ENCODE measurements around the gene CHKB.
"Not testable (repeated sequence)": the region's sequence is repeated elsewhere in the genome, so short reads cannot be mapped to it uniquely, and the experiment has no call there.

CHKB gene, protein sequence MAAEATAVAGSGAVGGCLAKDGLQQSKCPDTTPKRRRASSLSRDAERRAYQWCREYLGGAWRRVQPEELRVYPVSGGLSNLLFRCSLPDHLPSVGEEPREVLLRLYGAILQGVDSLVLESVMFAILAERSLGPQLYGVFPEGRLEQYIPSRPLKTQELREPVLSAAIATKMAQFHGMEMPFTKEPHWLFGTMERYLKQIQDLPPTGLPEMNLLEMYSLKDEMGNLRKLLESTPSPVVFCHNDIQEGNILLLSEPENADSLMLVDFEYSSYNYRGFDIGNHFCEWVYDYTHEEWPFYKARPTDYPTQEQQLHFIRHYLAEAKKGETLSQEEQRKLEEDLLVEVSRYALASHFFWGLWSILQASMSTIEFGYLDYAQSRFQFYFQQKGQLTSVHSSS

DNA sequence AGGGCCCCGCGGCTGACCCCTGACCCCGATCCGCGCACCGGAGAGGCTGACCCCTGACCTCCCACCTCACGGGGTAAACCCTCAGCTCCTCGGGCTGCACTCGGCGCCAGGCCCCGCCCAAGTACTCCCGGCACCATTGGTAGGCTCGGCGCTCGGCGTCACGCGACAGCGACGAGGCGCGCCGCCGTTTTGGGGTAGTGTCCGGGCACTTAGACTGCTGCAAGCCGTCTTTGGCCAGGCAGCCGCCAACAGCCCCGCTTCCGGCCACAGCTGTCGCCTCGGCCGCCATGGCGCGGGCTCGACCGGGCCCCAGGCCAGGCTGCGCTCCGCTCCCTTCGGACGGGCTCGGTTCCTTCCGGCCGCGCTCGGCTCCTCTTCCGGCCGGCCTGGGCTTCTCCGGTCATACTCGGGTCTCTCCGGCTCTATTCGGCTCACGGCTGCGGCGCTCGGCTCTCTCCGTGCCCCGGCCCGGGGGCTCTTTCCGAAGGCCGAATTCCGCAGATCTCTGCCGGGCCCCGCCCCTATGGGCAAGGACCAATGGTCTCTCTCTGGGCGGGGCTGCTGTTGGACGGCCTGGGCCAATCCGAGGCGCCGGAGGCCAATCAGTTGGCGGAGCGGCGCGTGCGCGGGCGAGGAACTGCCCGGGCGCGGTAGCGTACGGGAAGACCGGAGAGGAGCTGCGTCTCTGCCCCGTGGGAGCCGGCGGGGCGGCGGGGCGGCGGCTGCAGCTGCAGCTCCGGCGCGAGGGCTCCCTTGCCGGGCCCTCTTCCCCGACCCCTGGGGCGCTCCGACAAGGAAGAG, at the start of gene CHKB:
Gene CHKB (minus strand): TSS at position 357 of the 801 bp plus-strand sequence. CDS start 68 bp downstream, at position 289.
- DNase-seq (ENCODE audit: low read depth) = peak; percentile 88

DNA sequence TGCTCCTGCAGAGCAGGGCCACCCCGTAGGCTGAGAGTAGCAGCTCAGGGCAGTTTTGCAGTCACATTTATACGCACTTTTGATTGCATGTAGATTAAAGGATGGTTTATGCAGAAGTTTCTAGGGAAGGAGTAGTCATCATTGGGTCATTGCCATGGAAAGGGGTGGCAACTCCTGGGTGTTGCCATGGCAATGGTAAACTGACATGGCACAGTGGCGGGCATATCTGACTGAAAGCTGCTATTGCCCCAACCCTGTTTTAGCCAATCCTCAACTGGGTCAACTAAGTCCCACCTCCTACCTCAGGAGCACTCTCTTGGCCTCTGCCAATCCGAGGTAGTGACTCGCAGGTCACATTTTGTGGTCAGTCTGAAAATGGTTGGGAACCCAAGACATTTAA, 47.7 kb upstream of the CHKB start:
- no peak for DNase-seq (ENCODE audit: low read depth)

DNA sequence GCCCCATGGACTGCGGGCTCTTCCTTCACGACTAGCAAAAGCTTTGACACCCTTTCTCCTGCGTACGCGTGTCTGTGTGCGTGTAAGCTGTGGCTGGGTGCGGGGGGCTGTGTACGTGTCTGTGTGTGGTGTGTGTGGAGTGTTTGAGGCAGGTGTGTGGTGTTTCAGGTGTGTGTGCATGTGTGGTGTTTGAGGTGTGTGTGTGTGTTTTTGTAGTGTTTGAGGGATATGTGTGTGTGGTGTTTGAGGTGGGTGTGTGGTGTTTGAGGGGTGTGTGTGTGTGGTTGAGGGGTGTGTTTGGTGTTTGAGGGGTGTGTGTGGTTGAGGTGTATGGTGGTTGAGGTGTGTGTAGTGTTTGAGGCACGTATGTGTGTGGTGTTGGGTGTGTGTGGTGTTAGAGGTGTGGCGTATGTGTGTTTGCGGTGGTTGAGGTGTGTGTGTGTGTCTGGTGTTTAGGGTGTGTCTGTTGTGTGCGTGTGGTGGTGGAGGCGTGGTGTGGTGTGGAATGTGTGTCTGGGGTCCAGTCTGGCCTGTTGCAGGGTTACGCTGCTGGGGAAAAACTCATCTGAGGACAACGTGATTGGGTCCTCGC, 46.0 kb upstream of the CHKB start:
- no peak for DNase-seq (ENCODE audit: low read depth)

DNA sequence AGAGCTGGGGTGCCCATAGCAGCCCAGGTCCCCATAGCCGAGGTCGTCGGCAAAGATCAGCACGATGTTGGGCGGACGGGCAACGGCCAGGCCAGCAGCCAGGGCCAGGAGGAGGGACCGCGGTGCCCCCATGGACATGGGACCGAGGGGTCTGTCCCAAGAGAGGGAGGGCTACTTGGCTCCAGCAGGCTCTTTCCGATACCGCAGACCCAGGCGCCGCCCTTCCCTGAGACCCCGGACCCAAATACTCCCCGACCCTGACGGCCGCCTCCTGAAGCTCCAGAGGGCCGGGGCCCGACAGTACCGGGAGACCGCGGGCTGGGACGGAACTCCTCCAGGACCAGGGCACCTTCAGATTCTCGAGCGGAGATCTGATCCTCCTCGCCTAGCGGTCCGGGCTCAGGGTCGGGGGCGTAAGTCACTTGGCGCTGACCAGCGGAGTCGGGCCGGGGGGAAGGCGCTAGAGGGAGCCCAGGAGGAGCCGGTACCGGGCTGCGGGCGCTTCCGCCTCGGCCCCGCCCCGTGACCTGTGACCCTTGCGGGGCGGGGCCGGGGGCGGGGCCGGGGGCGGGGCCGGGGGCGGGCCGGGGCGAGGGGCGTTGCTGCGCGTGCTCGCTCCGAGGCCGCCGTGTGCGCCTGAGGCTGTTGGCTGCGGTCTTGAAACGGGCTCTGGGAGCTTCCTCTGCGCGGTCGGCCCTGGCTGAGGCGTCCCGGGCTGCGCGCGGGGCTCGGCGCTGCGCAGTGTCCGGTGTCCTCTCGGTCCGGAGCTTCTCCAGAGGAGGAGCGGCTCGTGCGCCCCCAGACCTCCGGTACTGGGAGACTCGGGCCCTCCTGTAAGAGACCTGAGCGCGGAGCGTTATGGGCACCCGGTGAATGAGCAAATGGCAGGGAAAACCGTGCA, 45.2 kb upstream of the CHKB start, which contains the start of gene ARSA:
Gene ARSA (minus strand): TSS at position 511 of the 901 bp plus-strand sequence. CDS start 373 bp downstream, at position 138.
- peak; percentile 54 for DNase-seq (ENCODE audit: low read depth)

DNA sequence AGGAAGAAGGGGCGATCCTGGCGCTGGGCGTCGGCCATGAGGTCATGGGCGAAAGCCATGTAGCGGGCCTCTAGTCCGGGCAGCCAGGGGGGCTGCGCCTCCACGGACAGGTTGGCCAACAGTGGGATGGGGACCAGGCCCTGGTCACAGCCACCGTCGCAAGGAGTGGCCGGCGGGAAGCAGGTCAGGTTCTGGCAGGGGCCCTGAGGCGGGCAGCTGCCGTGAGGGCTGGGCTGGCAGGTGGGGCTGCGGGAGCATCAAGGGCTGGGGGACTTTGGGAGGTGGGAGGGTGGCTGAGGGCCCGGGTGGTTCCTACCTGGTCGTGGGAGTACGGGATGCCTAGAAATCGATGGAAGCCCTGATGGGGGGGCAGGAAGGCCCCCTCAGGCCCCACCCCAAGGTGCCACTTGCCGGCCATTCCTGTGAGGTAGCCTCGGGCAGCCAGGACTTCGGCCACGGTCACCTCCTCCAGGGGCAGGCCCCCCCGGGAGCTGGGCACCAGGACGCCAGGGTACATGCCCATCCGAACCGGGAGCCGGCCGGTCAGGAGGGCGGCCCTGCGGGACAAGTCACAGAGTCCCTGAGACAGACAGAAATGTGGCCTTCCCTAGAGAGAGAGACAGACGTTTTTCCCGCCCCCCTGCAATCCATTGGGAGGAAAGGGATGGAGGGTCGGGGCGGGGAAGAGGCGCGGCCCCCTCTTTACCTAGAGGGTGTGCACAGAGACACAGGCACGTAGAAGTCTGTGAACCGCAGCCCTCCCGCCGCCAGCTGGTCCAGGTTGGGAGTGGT, 44.4 kb upstream of the CHKB start:
- DNase-seq (ENCODE audit: low read depth) = no peak

DNA sequence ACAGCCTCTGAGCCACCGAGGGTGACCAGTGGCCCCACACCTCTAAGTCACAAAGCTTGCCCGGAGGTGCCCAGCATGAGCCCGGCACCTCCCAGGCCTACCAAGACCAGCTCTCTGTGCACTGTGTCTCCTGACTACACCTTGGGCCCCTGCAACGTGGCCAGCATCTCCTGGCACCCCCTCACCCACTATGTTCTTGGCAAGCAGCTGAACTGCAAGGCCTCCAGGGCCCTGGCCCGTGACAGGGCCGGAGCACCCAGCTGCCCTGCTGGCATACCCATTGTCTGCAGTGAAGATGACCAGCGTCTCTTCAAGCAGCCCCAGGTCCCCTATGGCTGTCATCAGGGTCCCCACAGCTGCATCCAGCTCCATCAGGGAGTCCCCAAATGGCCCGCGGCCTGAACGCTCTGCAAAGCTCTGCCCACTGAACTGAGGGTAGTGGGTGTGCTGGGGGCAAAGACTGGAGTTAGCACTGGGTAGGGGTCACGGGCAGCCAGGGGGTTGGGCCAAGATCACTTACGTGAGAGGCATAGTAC, 43.7 kb upstream of the CHKB start:
- DNase-seq (ENCODE audit: low read depth) = no peak

DNA sequence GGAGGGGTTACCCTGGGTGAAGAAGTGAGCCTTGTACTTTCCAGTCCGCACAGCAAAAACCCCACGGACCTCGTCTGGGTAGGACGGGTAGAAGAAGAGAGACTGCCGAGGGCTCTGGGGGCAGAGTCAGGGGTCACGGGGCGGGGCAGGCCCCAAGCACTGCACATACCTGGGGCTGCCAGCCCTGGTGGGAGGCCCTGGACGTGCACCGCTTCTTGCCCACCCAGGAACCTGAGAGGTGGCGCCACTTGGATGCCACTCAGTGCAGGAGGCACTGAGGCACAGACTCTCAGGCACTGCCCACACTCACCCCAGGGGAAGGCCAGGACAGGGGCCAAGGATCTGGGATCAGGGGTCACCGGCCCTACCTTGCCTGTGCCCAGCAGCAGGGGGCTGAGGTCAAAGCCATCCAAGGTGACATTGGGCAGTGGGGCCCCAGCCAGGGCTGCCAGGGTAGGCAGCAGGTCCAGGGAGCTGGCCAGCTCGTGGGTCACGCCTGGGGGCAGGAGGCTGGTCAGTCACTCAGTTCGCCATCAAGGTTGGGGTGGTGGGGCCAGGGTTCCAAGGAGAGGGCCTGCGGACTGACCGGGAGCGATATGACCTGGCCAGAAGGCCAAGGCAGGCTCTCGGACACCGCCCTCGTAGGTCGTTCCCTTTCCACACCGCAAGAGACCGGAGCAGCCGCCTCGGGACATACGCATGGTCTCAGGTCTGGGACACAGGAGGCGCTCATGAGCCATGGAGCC, 43.1 kb upstream of the CHKB start:
- no peak for DNase-seq (ENCODE audit: low read depth)

DNA sequence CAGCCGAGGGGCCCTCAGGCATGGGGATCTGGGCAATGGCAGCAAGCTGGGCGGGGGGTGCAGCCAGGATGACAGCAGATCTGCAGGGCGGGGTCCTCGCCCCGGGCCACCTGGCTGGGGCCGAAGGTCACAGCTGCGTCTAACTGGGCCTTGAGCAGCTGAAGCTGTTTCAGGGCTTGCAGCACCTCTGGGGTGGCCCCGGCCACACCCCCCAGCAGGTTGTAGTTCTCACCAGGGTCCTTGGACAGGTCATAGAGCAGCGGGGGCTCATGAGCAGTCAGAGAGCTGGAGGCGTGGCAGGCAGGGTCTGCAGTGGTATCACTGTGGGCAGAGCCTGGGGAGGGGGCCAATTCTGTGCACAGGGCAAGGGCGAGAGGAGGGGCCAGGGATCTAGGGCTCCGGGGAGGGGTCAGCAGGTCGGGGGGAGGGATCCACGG, 42.5 kb upstream of the CHKB start:
- no peak for DNase-seq (ENCODE audit: low read depth)

DNA sequence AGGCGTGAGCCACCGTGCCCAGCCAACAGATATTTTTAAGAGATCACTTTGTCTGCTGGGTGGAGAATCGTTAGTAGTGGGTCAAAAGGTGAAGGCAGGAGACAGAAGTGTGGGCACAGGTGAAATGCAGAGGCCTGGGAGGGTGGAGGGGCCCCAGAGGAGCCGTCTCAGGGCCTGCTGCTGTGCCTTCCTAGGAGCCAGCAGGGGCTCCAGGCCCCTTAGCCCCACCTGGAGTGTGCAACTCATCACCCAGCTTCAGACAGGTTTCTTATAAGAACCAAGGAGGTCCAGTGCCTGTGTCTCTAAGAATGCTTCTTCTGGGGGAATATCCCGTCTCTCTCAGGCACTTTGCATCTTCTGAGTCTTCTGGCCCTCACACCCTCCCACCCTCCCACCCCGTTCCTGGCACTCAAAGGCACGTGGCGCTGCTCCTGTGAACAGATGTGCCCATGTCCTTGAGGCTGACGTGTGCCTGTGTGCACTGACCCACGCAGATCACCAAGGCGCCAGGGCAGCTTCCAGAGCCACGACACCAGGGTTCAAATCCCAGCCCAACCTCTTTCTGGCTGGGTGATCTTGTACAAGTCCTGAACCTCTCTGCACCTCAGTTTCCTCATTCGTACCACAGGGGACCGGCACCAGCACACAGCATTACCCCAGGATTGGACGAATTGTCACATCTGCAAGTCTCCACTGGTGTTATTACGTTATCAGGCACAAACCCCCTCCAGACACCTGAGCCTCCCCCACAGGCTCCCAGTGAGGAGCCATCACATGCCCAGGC, 41.9 kb upstream of the CHKB start:
- DNase-seq (ENCODE audit: low read depth) = no peak

DNA sequence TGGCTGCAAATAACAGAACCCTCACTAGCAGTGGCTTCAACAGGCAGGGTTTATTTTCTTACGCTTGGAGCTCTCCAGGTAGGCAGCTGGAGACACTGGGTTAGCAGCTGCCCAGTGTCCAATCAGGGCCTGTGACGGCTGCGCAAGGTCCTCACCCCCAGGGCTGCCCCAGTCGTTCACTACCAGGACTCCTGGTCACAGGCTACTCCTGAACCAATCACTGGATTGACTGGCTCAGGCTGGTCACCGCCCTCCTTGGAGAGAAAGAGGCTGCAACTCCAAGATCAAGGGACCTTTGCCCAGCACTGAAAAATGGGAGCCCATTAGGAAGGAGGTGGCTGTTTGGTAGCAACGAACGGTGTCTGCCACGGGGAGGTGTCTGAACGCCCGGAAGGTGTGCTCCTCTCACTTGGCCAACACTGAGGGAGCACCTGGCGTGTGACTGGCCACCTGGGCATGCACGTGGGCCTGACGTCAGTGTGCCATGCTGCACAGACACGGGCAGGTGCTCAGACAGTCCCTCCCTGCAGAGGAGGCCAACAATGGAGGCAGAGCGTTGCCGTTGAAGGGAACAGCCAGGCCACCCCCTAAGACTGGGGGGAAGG, 40.2 kb upstream of the CHKB start:
- DNase-seq (ENCODE audit: low read depth) = no peak

DNA sequence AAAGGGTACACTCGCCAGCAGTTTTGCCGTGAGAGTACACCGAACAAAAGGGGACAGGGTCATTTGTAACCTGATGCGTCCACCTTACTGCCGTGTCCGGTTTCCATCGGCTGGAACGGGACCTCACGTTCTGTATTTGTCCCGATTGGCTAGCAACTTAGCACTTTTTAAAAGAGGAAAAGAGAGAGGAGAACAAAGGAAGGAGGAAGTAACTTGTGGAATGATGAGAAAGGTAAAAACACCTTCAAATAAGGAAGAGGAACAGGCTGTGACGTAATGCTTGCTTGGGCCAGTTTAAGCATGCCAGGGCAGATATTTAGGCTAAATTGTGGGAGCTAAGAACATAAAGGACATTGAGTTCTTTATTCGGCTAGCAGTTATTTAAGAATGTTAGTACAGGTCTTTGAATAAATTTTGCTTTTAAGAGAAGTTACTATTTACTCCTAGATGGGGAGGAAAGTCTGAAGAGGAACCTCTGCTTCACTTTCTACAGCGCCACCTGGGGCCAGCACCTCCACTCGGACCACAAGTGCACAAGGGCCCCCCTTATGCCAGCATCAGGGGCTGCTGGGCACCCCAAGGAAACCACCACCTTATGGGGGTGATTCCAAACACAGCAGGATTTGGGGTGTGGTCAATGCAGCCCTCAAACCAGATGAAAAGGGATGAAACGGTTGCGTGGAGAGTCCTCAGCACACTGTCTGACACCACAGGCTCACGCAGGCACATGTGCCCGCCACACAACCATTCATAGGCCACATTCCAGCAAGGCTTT, 39.5 kb upstream of the CHKB start:
- no peak for DNase-seq (ENCODE audit: low read depth)

DNA sequence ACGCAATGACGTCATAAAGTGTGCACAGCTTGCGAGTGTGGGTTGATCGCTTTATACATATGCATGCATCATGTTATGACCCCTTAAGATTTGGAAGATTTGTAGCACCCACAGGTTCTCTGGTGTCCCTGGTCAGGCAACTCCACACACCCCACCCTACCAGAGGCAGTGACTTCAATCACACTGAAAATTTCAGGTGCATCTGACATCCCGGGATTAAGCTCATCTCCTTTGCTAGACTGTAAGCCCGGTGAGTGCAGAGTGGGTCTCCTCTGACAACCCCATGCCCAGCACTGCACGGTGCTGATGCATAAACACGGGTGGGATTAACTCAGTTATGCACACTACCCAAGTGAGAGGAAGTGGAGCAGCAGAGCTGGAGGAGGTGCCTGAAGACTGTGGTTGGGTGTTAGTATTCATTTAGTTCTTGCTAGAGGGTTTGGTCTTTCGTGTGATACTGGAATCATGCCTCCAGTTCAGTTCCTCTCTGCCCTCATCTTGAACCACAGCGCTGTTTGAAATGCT, 38.8 kb upstream of the CHKB start:
- no peak for DNase-seq (ENCODE audit: low read depth)

DNA sequence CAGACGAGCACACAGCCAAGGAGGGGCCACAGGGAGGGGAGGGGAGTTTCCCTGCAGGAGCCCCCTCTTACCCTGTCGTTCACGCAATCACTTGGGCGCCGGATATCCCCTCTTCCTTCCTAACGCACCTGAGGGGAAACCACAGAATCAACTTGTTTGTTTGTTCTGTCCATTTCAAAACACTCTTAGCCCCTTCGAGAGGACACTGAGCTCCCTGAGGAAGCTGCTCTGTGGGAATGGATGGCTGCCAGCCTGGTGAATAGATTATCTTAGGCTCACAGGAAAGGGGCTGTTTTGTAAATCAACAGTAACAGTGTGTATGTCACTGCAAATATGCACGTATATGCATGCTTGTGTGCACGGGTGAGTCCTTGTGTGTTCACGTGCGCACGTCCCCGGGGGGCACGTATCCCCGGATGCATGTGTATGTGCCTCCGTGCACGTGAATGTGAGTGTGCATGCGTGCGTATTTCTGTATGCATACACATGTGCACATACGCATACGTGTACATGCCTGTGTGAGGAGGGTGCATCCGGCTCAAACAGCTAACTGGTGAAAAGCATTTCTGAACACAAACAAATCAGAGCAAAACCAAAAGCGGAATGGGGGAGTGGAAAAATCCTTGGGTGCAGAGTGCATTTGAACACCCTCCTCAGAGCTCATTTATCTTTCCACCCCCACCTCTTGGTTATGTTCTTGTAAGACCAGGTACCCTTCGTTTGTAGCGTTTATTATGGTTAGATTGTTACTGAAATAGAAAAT, 38.1 kb upstream of the CHKB start:
- DNase-seq (ENCODE audit: low read depth) = no peak

DNA sequence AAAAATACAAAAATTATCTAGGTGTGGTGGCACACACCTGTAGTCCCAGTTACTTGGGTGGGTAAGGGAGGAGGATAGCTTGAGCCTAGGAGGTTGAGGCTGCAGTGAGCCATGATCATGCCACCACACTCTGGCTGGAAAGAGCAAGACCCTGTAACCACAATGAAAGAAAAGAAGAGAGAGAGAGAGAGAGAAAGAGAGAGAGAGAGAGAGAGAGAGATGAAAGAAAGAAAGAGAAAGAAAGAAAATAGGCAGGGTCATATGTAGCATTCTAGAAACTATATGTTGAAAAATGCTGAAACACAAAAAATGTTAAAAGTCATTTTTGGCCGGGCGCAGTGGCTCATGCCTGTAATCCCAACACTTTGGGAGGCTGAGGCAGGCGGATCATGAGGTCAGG, 31.6 kb upstream of the CHKB start:
- DNase-seq (ENCODE audit: low read depth) = not testable (repeated sequence)

DNA sequence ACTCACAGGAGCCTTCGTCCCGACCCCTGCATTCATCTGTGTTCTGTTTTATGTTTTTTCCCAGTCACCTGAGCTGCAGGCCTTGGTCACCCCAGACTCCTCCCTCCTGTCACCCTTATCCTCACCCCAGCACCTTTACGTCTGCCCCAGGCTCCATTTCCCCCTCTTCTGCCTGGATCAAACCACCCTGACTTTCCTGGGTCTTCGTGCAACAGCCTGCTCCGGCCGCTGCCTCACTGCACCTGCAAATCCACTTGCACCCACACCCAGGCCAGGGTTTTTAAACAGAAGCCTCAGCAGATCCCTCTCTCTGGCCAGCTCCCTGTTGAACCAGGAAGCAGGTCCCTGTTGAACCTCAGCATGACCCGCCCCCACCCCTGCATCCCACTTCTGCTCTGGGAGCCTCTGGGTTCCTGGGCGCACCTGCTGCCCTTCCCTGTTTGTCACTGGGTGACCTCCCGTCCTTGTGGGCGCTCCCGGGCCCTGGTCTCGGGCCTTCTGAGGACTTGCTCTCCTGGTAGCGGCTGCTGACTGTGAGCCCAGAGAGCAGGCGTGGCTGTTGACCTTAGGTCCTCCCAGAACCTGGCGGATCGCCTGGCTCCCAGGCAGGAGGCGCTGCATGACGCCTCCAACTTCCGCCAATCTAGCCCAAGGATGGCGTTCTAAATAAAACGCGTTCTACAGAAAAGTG, 30.8 kb upstream of the CHKB start:
- no peak for DNase-seq (ENCODE audit: low read depth)
